HL-60 (cell line): Measurements from ENCODE around the gene RBM15.

Experiments
- CTCF ChIP-seq: IDR thresholded peaks from one replicate; pipeline ENCODE4 v1.5.1; 2011; ENCODE audit warnings: low read length, control low read depth, inconsistent platforms; ENCODE audit not compliant: insufficient read depth
- REST ChIP-seq: IDR thresholded peaks from 2 replicates; pipeline ENCODE4 v1.6.1; 2012; ENCODE audit warnings: low read depth; ENCODE audit not compliant: insufficient replicate concordance
- SPI1 ChIP-seq: IDR thresholded peaks from 2 replicates; pipeline ENCODE4 v1.6.1; 2012; ENCODE audit warnings: low read depth, mild to moderate bottlenecking, borderline replicate concordance

GRCh38 chr1:110293601-110294104 lies 45.5 kb upstream of the RBM15 start:
- TF ChIP-seq CTCF = no peak
- no peak for TF ChIP-seq REST
- no peak for TF ChIP-seq SPI1
